Suprapubic skin (tissue), 4 donors: ENCODE results near the gene GRB10. TPM values are rescaled to one million over a fixed set of nuclear protein-coding genes. Genes with fewer than 3 reads are reported as not detected.
"Not testable (repeated sequence)": the region's sequence is repeated elsewhere in the genome, so short reads cannot be mapped to it uniquely, and the experiment has no call there.

Experiments
- DNase-seq, 2 donors: peaks; one replicate each; pipeline ENCODE4 v3.0.0-alpha.2; 2019; ENCODE audit warnings: low spot score in 2 of 2
- H3K27ac ChIP-seq: fragments of 200-600 bp; sonication (generic); one replicate; pipeline ENCODE4 v1.5.1; 2019
- H3K27me3 ChIP-seq: fragments of 200-600 bp; sonication (generic); one replicate; pipeline ENCODE4 v1.5.1; 2019
- H3K36me3 ChIP-seq: fragments of 200-600 bp; sonication (generic); one replicate; pipeline ENCODE4 v1.5.1; 2019
- H3K4me1 ChIP-seq: fragments of 200-600 bp; sonication (generic); one replicate; pipeline ENCODE4 v1.5.1; 2019
- H3K4me3 ChIP-seq: fragments of 200-600 bp; sonication (generic); one replicate; pipeline ENCODE4 v1.5.1; 2019; ENCODE audit warnings: mild to moderate bottlenecking
- H3K9me3 ChIP-seq: fragments of 200-600 bp; sonication (generic); one replicate; pipeline ENCODE4 v1.5.1; 2019
- EP300 ChIP-seq: sonication (generic); formaldehyde crosslinking; IDR thresholded peaks from one replicate; pipeline ENCODE4 v1.6.1; 2017; ENCODE audit warnings: antibody characterized with exemption
- POLR2A ChIP-seq, 2 donors: fragments of 450-650 bp; IDR thresholded peaks; one replicate each; pipeline ENCODE4 v1.6.1; 2017; ENCODE audit warnings: antibody characterized with exemption in 2 of 2, mild to moderate bottlenecking in 2 of 2, moderate library complexity in 2 of 2
- POLR2AphosphoS5 ChIP-seq, 3 donors: sonication (generic); formaldehyde crosslinking; IDR thresholded peaks; one replicate each; pipeline ENCODE4 v1.6.1; 2017; ENCODE audit warnings: antibody characterized with exemption in 3 of 3
- WGBS: methylation state at CpG from one replicate; pipeline ENCODE4 v1.1.5; 2018; 5-methylcytosine and 5-hydroxymethylcytosine counted together
- total RNA-seq, 4 donors: library from RNA; depleted of rRNA; stranded (reverse); fragments of >200 nt; gene quantifications; one replicate each; pipeline ENCODE4 v1.1.0, GENCODE V29; 2016
- TF ChIP-seq, protein P1 (sequence below), 2 donors: fragments of 200-600 bp in 1 of 2; fragments of 450-650 bp in 1 of 2; sonication (generic) in 1 of 2; IDR thresholded peaks; one replicate each; pipeline ENCODE4 v1.5.1; 2016 to 2019; ENCODE audit warnings: antibody characterized with exemption in 2 of 2, mild to moderate bottlenecking in 1 of 2, moderate library complexity in 1 of 2

Gene GRB10
- total RNA-seq, 4 donors from 2014 or later = 7.8 to 56.2 (median 11.5) TPM

GRCh38 chr7:50590535-50590934 is 192.2 kb downstream of the GRB10 start:
- TF ChIP-seq, protein P1, sequence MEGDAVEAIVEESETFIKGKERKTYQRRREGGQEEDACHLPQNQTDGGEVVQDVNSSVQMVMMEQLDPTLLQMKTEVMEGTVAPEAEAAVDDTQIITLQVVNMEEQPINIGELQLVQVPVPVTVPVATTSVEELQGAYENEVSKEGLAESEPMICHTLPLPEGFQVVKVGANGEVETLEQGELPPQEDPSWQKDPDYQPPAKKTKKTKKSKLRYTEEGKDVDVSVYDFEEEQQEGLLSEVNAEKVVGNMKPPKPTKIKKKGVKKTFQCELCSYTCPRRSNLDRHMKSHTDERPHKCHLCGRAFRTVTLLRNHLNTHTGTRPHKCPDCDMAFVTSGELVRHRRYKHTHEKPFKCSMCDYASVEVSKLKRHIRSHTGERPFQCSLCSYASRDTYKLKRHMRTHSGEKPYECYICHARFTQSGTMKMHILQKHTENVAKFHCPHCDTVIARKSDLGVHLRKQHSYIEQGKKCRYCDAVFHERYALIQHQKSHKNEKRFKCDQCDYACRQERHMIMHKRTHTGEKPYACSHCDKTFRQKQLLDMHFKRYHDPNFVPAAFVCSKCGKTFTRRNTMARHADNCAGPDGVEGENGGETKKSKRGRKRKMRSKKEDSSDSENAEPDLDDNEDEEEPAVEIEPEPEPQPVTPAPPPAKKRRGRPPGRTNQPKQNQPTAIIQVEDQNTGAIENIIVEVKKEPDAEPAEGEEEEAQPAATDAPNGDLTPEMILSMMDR (IDR thresholded peaks at IDR 0.05) = no peak
- TF ChIP-seq POLR2AphosphoS5 (IDR thresholded peaks at IDR 0.05) = no peak
- no peak for TF ChIP-seq EP300
- TF ChIP-seq POLR2A (IDR thresholded peaks at IDR 0.05) = no peak
- DNase-seq = no peak
- Histone ChIP-seq H3K27me3 (no peaks in the 10 kb centered on the region), H3K27ac (no peak overlapping the region), H3K4me3 (no peak overlapping the region), H3K36me3 (peaks cover 15% of the 10 kb centered on the region), H3K9me3 (no peaks in the 10 kb centered on the region), H3K4me1 (no peaks in the 10 kb centered on the region)
- 92% methylated on average over 13 of the region's 13 CpGs for whole genome bisulfite sequencing

DNA sequence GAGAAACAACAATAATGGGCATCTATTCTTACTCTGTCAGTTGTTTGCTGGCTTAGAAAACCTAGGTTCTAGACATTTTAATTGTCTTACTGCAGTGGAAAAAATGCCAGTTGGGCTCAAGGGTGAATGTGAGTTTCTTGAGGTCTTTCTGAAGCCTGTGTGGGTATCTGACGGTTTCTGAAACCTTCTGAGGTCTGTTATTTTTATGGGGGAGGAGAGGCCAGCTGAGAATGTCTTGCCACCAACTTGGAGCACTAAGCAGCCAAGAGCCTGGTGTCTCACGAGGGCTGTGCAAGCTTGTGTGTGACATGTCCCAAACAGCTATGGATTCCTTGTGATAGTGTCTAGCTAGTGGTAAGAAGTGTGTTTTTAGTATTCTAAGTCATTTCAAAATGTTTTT is 193.3 kb downstream of the GRB10 start:
- Histone ChIP-seq H3K9me3 (no peaks in the 10 kb centered on the region), H3K4me1 (no peaks in the 10 kb centered on the region), H3K27me3 (no peaks in the 10 kb centered on the region), H3K36me3 (peaks cover 15% of the 10 kb centered on the region), H3K4me3 (no peak overlapping the region), H3K27ac (no peak overlapping the region)
- 75% methylated on average over 2 of the region's 2 CpGs for WGBS
- no peak for DNase-seq
- TF ChIP-seq POLR2AphosphoS5 (IDR thresholded peaks at IDR 0.05) = no peak
- TF ChIP-seq EP300 = no peak

DNA sequence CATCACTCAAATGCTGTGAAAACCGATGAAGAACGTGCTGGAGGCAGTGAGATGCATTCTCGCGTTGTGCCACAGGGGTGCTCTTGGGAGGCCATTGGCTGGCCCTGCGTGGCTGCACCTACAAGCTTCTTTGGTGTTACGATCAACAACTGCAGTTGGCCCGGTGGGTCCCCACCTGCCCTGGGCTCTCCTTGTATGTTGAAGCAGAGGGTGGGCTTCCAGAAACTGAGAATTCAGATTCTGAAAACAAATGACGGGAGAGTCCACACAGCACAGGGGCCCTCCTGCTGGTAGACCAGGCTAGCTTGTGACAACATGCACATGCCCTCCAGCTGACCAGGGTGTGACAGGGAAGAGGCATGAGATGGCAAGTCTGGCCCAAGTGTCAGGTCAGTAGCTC is 193.8 kb downstream of the GRB10 start:
- WGBS = 74% methylated on average over 8 of the region's 8 CpGs
- Histone ChIP-seq H3K27ac (no peak overlapping the region), H3K4me1 (no peaks in the 10 kb centered on the region), H3K27me3 (no peaks in the 10 kb centered on the region), H3K9me3 (no peaks in the 10 kb centered on the region), H3K36me3 (peaks cover 12% of the 10 kb centered on the region), H3K4me3 (no peak overlapping the region)
- DNase-seq = no peak
- TF ChIP-seq, protein P1 (IDR thresholded peaks at IDR 0.05) = no peak
- TF ChIP-seq POLR2AphosphoS5 (IDR thresholded peaks at IDR 0.05) (no peak), POLR2A (IDR thresholded peaks at IDR 0.05) (no peak), EP300 (no peak)

DNA sequence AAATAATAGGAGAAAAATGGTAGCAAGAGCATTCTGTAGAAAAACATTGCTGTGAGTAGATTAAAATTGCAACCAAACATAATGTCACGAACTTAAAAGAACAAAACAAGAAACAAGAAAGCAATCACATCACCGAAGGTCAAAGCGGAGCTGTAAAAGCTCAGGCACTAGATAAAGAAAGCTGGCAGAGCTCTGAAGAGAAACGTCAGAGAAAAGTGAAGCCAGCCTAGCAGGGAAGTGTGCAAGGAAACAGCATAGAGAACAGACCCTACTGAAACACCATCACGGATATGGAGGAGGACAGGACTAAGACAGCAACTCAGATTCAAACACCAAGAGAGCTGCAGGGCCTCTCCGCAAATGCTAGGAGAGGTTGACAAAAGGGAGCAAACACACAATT is 195.0 kb downstream of the GRB10 start:
- 90% methylated on average over 6 of the region's 6 CpGs for WGBS
- DNase-seq = no peak
- TF ChIP-seq, protein P1 (IDR thresholded peaks at IDR 0.05) = no peak
- TF ChIP-seq EP300 (no peak), POLR2A (IDR thresholded peaks at IDR 0.05) (no peak), POLR2AphosphoS5 (IDR thresholded peaks at IDR 0.05) (no peak)
- Histone ChIP-seq H3K4me1 (no peaks in the 10 kb centered on the region), H3K27ac (no peak overlapping the region), H3K27me3 (no peaks in the 10 kb centered on the region), H3K36me3 (peaks cover 6% of the 10 kb centered on the region), H3K4me3 (no peak overlapping the region), H3K9me3 (no peaks in the 10 kb centered on the region)

DNA sequence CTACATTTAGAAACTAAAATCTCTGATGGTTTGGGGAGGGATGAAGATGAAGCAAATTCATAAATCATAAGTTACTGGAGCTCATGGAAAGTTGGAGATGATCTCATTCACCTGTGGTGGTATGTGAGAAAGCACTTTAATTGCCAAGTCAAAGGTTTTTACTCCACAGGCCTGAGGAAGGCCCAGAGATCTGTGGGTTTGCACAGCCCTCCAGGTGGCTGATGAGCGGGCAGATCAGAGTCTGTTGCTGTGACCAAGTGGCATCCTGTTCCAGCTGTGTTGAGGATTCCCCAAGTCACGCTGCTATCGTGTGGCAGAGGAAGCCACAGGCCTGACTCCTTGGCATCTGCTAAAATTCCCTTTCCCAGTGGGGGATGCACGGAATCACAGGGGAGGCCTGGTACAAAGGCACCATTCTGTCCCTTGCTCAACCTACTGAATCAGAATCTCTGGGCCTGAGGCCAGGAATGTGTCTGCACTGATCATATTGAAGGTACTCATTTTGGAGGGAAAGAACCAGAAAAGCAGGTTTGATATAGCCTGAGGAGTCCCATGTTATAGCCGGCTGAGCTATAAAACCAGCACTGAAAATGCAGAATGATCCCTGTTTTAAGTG is 197.8 kb downstream of the GRB10 start:
- WGBS = 64% methylated on average over 5 of the region's 5 CpGs
- DNase-seq = no peak
- Histone ChIP-seq H3K4me3 (no peak overlapping the region), H3K9me3 (no peaks in the 10 kb centered on the region), H3K36me3 (no peaks in the 10 kb centered on the region), H3K27me3 (no peaks in the 10 kb centered on the region), H3K27ac (no peak overlapping the region), H3K4me1 (no peaks in the 10 kb centered on the region)
- TF ChIP-seq POLR2A (IDR thresholded peaks at IDR 0.05) (no peak), EP300 (no peak), POLR2AphosphoS5 (IDR thresholded peaks at IDR 0.05) (peak in 1 of 3 donors; percentile 27)
- TF ChIP-seq, protein P1 (IDR thresholded peaks at IDR 0.05) = no peak

GRCh38 chr7:50584386-50584785 is 198.3 kb downstream of the GRB10 start:
- H3K9me3 ChIP-seq = no peaks in the 10 kb centered on the region
- TF ChIP-seq EP300 (no peak), POLR2AphosphoS5 (IDR thresholded peaks at IDR 0.05) (no peak), POLR2A (IDR thresholded peaks at IDR 0.05) (no peak)
- TF ChIP-seq, protein P1 (IDR thresholded peaks at IDR 0.05) = no peak
- no peak overlapping the region for H3K27ac ChIP-seq
- no peak overlapping the region for H3K4me3 ChIP-seq
- H3K27me3 ChIP-seq = no peaks in the 10 kb centered on the region
- H3K36me3 ChIP-seq = no peaks in the 10 kb centered on the region
- no peaks in the 10 kb centered on the region for H3K4me1 ChIP-seq
- DNase-seq = no peak
- WGBS = 79% methylated on average over 3 of the region's 4 CpGs

- not testable (repeated sequence) for H3K4me1 ChIP-seq, H3K4me3 ChIP-seq, H3K9me3 ChIP-seq, H3K36me3 ChIP-seq, H3K27me3 ChIP-seq, DNase-seq, H3K27ac ChIP-seq
- WGBS = 83% methylated on average over 4 of the region's 4 CpGs
Measured at GRCh38 chr7:50583295-50583694, 199.4 kb downstream of the GRB10 start.

DNA sequence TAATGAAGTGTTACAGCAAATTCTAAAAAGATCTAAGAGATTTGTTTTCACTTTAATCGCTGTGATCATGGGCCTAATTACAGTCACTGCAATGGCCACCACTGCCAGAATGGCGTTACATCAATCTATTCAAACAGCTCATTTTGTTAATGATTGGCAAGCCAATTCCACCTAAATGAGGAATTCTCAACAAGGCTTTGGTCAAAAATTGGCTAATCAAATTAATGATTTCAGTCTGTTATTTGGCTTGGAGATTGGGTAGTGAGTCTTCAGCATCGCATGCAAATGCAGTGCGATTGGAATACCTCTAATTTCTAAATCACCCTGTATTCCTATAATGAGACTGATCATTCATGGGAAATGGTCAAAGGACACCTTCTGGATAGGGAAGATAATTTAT is 200.4 kb downstream of the GRB10 start:
- not testable (repeated sequence) for H3K4me3 ChIP-seq, H3K27me3 ChIP-seq, H3K27ac ChIP-seq, DNase-seq, H3K36me3 ChIP-seq, H3K9me3 ChIP-seq, H3K4me1 ChIP-seq
- WGBS = 98% methylated on average over 4 of the region's 4 CpGs
